T-helper 2 cell treated with Interferon-gamma antibody and Interleukin-4, amounts not matched to agents 100 ng/mL and 5 ng/mL, for 36 hours (primary cell): ENCODE data around the gene MED12L. TPM values are rescaled to one million over a fixed set of nuclear protein-coding genes. Genes with fewer than 3 reads are reported as not detected.
"Not testable (repeated sequence)": the region's sequence is repeated elsewhere in the genome, so short reads cannot be mapped to it uniquely, and the experiment has no call there.

ENCODE experiments used
- intact Hi-C: fragments of 100-400 bp; cut with micrococcal nuclease; formaldehyde crosslinking; loops from one replicate; pipeline ENCODE4 v1.15.1; 2023
- total RNA-seq: library from RNA; stranded (reverse); gene quantifications from 2 replicates; pipeline ENCODE4 v1.2.3, GENCODE V29; 2022

MED12L gene
- total RNA-seq, 1 donor from 2014 or later = 1.8 TPM

- intact Hi-C loops = no loop called here
These were observed 145.2 kb downstream of the MED12L start for GRCh38 chr3:151230646-151231045.

GRCh38 chr3:151232403-151232802 is 146.9 kb downstream of the MED12L start:
- intact Hi-C loops = not testable (repeated sequence)

GRCh38 chr3:151232991-151233390 is 147.5 kb downstream of the MED12L start:
- intact Hi-C loops = no loop called here

- intact Hi-C loops = no loop called here
These were observed 149.4 kb downstream of the MED12L start for GRCh38 chr3:151234825-151235224.

GRCh38 chr3:151236316-151236715 is 150.9 kb downstream of the MED12L start:
- intact Hi-C loops = no loop called here

GRCh38 chr3:151236736-151237135 is 151.3 kb downstream of the MED12L start:
- intact Hi-C loops = no loop called here

GRCh38 chr3:151242006-151242405 is 156.5 kb downstream of the MED12L start:
- intact Hi-C loops = not testable (repeated sequence)

GRCh38 chr3:151248772-151249337 is 163.4 kb downstream of the MED12L start:
- intact Hi-C loops = no loop called here

- intact Hi-C loops = no loop called here
These were observed 171.3 kb downstream of the MED12L start for GRCh38 chr3:151256749-151257148.

- intact Hi-C loops = no loop called here
These were observed 174.2 kb downstream of the MED12L start for GRCh38 chr3:151259664-151260063.

- intact Hi-C loops = no loop called here
These were observed 177.5 kb downstream of the MED12L start for GRCh38 chr3:151262871-151263525.

- intact Hi-C loops = no loop called here
These were observed 179.1 kb downstream of the MED12L start for GRCh38 chr3:151264605-151265004.

GRCh38 chr3:151265166-151265565 is 179.7 kb downstream of the MED12L start:
- intact Hi-C loops = no loop called here

- intact Hi-C loops = no loop called here
These were observed 180.4 kb downstream of the MED12L start for GRCh38 chr3:151265866-151266265.

GRCh38 chr3:151267066-151267465 is 181.6 kb downstream of the MED12L start:
- intact Hi-C loops = no loop called here

- intact Hi-C loops = loop anchor here (1.0 to 2.0 kb wide), 3 partner anchors 8 to 506 kb away; partner anchors contain the start of gene SIAH2
These were observed 183.1 kb downstream of the MED12L start for GRCh38 chr3:151268267-151269235.

- intact Hi-C loops = loop anchor here (2.0 kb wide), 2 partner anchors 65 to 507 kb away; partner anchors contain the start of gene SIAH2
These were observed 184.2 kb downstream of the MED12L start for GRCh38 chr3:151269631-151270030.

GRCh38 chr3:151275091-151275490 is 189.6 kb downstream of the MED12L start:
- intact Hi-C loops = no loop called here

GRCh38 chr3:151276038-151276686 is 190.7 kb downstream of the MED12L start:
- intact Hi-C loops = loop anchor here (1.0 kb wide), 1 partner anchor 8 kb away; no protein-coding TSS in a partner anchor

GRCh38 chr3:151276687-151277042 is 191.2 kb downstream of the MED12L start:
- intact Hi-C loops = loop anchor here (1.0 kb wide), 1 partner anchor 8 kb away; no protein-coding TSS in a partner anchor

GRCh38 chr3:151278230-151278629 is 192.8 kb downstream of the MED12L start, which contains the start of gene P2RY14:
P2RY14 (minus strand) TSS chr3:151278542; CDS start chr3:151214316, 64,226 bp downstream.
- intact Hi-C loops = no loop called here
